Mesendoderm (in vitro differentiated cells): ENCODE measurements around the gene STXBP5L.

Source experiments
- DNase-seq: peaks from one replicate; pipeline ENCODE4 v3.0.0; 2013
- H2AK5ac ChIP-seq: 2 replicates; pipeline ENCODE4 v1.6.1; 2013; ENCODE audit warnings: low read length, inconsistent platforms
- H2BK120ac ChIP-seq: 2 replicates; pipeline ENCODE4 v1.6.1; 2013; ENCODE audit warnings: low read depth, mild to moderate bottlenecking, low read length, moderate library complexity, mixed read lengths
- H2BK15ac ChIP-seq: replicated peaks from 2 replicates; pipeline ENCODE4 v1.6.1; 2013; ENCODE audit warnings: low read depth, mild to moderate bottlenecking, moderate library complexity
- H2BK5ac ChIP-seq: 2 replicates; pipeline ENCODE4 v1.6.1; 2013; ENCODE audit warnings: low read length, inconsistent platforms
- H3K18ac ChIP-seq: 2 replicates; pipeline ENCODE4 v1.6.1; 2013; ENCODE audit warnings: mild to moderate bottlenecking, low read length, mixed read lengths
- H3K23ac ChIP-seq: one replicate; pipeline ENCODE4 v1.6.1; 2013; ENCODE audit warnings: low read length
- H3K27ac ChIP-seq: 2 replicates; pipeline ENCODE4 v1.5.1; 2013; ENCODE audit warnings: low read depth, mild to moderate bottlenecking, inconsistent platforms, low read length, moderate library complexity
- H3K27me3 ChIP-seq: 2 replicates; pipeline ENCODE4 v1.6.1; 2013; ENCODE audit warnings: low read length, control low read depth, mild to moderate bottlenecking, inconsistent platforms; ENCODE audit not compliant: insufficient read depth, poor library complexity
- H3K36me3 ChIP-seq: 2 replicates; pipeline ENCODE4 v1.6.1; 2013; ENCODE audit warnings: low read length, inconsistent platforms; ENCODE audit not compliant: control insufficient read depth, insufficient read depth
- H3K4ac ChIP-seq: one replicate; pipeline ENCODE4 v1.6.1; 2013; ENCODE audit warnings: low read depth, mild to moderate bottlenecking, low read length, moderate library complexity
- H3K4me1 ChIP-seq: 2 replicates; pipeline ENCODE4 v1.6.1; 2013; ENCODE audit warnings: low read depth, low read length, inconsistent platforms; ENCODE audit not compliant: control insufficient read depth
- H3K4me2 ChIP-seq: 2 replicates; pipeline ENCODE4 v1.6.1; 2013; ENCODE audit warnings: low read length
- H3K4me3 ChIP-seq: 2 replicates; pipeline ENCODE4 v1.5.1; 2013; ENCODE audit warnings: mild to moderate bottlenecking, low read length
- H3K56ac ChIP-seq: one replicate; pipeline ENCODE4 v1.6.1; 2013; ENCODE audit warnings: low read length
- H3K79me1 ChIP-seq: 2 replicates; pipeline ENCODE4 v1.6.1; 2013; ENCODE audit warnings: low read length, inconsistent platforms
- H3K79me2 ChIP-seq: 2 replicates; pipeline ENCODE4 v1.6.1; 2013; ENCODE audit warnings: mild to moderate bottlenecking, low read length; ENCODE audit not compliant: control insufficient read depth, insufficient read depth
- H3K9ac ChIP-seq: 2 replicates; pipeline ENCODE4 v1.6.1; 2013; ENCODE audit warnings: low read length, inconsistent platforms
- H4K5ac ChIP-seq: one replicate; pipeline ENCODE4 v1.6.1; 2013; ENCODE audit warnings: low read length
- H4K8ac ChIP-seq: one replicate; pipeline ENCODE4 v1.6.1; 2013; ENCODE audit warnings: low read depth, mild to moderate bottlenecking, control low read depth, low read length, moderate library complexity
- WGBS: extraction: QIAGEN DNeasy Blood & Tissue Kit; methylation state at CpG from one replicate; pipeline ENCODE4 v1.1.7; 2013; ENCODE audit warnings: low lambda C conversion rate, missing lambda C conversion rate; ENCODE audit not compliant: insufficient coverage; ENCODE audit errors: extremely low coverage; 5-methylcytosine and 5-hydroxymethylcytosine counted together

STXBP5L gene

DNA sequence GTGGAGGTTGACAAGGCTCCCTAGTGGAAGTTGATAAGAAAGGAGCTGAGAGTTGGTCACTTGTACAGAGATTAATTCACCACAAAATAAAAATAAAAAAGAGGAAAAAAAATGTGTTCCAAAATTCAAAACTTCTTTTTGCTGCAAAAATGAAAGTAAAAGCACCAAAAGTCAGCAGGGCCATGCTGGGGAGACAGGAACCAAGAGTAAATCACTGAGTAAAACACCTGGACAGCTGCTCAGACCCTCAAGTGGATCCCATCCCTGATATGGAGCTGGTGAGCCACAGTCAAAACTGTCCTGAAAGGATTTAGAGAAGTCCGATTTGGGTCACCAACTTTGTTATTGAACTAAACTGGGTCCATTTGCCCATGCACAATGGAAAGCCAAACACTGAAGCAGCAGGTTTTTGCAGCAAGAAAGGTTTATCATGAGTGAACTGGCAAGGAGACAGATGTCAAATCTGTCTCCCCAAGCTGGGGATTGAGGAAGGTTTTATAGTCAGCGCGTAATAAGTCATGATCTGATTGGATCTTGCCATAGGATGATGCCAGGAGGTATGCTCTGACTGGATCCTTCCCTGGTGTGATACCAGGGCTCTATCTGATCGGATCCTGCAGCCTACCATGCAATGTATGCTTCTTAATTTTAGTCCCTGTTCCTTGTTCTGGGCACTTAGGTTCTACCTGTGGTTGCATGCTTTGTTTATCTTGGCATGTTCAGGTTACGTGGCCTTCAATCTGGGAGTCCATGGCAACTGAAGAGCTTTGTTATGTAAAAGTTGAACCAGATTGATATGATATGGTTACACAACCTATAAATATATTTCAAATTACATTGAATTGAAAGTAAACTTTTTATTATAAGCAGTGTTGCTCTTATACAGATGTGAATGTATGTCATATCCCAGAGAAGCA lies 324.6 kb downstream of the STXBP5L start:
- Histone ChIP-seq H3K56ac (no peak overlapping the region), H2BK120ac (no peak overlapping the region), H3K79me2 (no peaks in the 10 kb centered on the region), H3K36me3 (no peaks in the 10 kb centered on the region), H3K27me3 (no peaks in the 10 kb centered on the region), H3K79me1 (no peaks in the 10 kb centered on the region), H3K4me3 (no peak overlapping the region), H3K4ac (no peak overlapping the region), H3K9ac (no peak overlapping the region), H4K8ac (no peak overlapping the region), H3K4me1 (no peaks in the 10 kb centered on the region), H2AK5ac (no peak overlapping the region), H3K18ac (no peak overlapping the region), H3K4me2 (no peak overlapping the region), H4K5ac (no peak overlapping the region), H3K27ac (no peak overlapping the region), H2BK5ac (no peak overlapping the region), H3K23ac (no peak overlapping the region), H2BK15ac (no peak overlapping the region)
- no CpG with 5 or more reads among the region's 5 CpGs for WGBS
- DNase-seq: no peak

GRCh38 chr3:121243208-121243607 lies 335.2 kb downstream of the STXBP5L start:
- H3K27me3 ChIP-seq: no peaks in the 10 kb centered on the region
- no peak overlapping the region for H3K4me3 ChIP-seq
- H2AK5ac ChIP-seq: no peak overlapping the region
- H2BK120ac ChIP-seq: no peak overlapping the region
- H4K5ac ChIP-seq: no peak overlapping the region
- H3K9ac ChIP-seq: no peak overlapping the region
- no peak overlapping the region for H3K27ac ChIP-seq
- H3K79me1 ChIP-seq: no peaks in the 10 kb centered on the region
- WGBS: no CpG with 5 or more reads among the region's 1 CpG
- H2BK15ac ChIP-seq: no peak overlapping the region
- no peaks in the 10 kb centered on the region for H3K4me1 ChIP-seq
- no peak overlapping the region for H2BK5ac ChIP-seq
- DNase-seq: no peak
- H3K56ac ChIP-seq: no peak overlapping the region
- no peak overlapping the region for H3K23ac ChIP-seq
- no peak overlapping the region for H3K4ac ChIP-seq
- no peak overlapping the region for H4K8ac ChIP-seq
- H3K18ac ChIP-seq: no peak overlapping the region
- no peak overlapping the region for H3K4me2 ChIP-seq
- no peaks in the 10 kb centered on the region for H3K79me2 ChIP-seq
- H3K36me3 ChIP-seq: no peaks in the 10 kb centered on the region

GRCh38 chr3:121252676-121253075 lies 344.7 kb downstream of the STXBP5L start:
- Histone ChIP-seq H2BK15ac (no peak overlapping the region), H2BK5ac (no peak overlapping the region), H3K79me1 (no peaks in the 10 kb centered on the region), H3K4me3 (no peak overlapping the region), H3K4ac (no peak overlapping the region), H3K56ac (no peak overlapping the region), H2AK5ac (no peak overlapping the region), H4K5ac (no peak overlapping the region), H3K36me3 (no peaks in the 10 kb centered on the region), H3K4me2 (no peak overlapping the region), H2BK120ac (no peak overlapping the region), H4K8ac (no peak overlapping the region), H3K79me2 (no peaks in the 10 kb centered on the region), H3K23ac (no peak overlapping the region), H3K27me3 (no peaks in the 10 kb centered on the region), H3K18ac (no peak overlapping the region), H3K4me1 (no peaks in the 10 kb centered on the region), H3K9ac (no peak overlapping the region), H3K27ac (no peak overlapping the region)
- no CpG with 5 or more reads among the region's 2 CpGs for WGBS
- DNase-seq: no peak

GRCh38 chr3:121269389-121269788 lies 361.4 kb downstream of the STXBP5L start:
- H4K8ac ChIP-seq: no peak overlapping the region

DNA sequence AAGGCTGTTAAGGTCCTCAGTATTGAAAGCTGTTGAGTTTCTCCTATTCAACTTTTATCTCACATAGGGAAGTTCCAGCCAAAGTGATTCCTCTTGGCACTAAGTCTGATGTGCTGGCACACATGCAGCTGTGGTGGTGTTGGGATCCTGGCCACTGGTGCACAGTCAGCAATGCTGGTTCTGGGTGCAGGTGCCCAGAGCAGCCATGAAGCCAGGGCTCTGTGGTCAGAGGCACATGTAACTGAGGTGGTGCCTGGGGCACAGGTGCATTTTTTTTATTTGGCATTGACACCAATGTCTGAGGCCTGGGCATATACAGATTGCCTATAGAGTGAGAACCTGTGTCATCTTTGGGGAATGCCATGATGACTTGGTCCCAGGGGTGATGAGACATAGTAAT lies 366.4 kb downstream of the STXBP5L start:
- Histone ChIP-seq H2BK120ac (no peak overlapping the region), H4K8ac (no peak overlapping the region), H3K4ac (no peak overlapping the region), H2BK15ac (no peak overlapping the region), H3K79me1 (no peaks in the 10 kb centered on the region), H3K9ac (no peak overlapping the region), H2BK5ac (no peak overlapping the region), H3K56ac (no peak overlapping the region), H3K4me2 (no peak overlapping the region), H3K4me1 (no peaks in the 10 kb centered on the region), H3K4me3 (no peak overlapping the region), H3K18ac (no peak overlapping the region), H3K27ac (no peak overlapping the region), H4K5ac (no peak overlapping the region), H2AK5ac (no peak overlapping the region), H3K79me2 (no peaks in the 10 kb centered on the region), H3K23ac (no peak overlapping the region), H3K36me3 (no peaks in the 10 kb centered on the region), H3K27me3 (no peaks in the 10 kb centered on the region)
- no peak for DNase-seq

More at GRCh38 chr3:121269389-121269788, 361.4 kb downstream of the STXBP5L start:
- no peak for DNase-seq
- Histone ChIP-seq H3K4me3 (no peak overlapping the region), H2BK120ac (no peak overlapping the region), H2BK15ac (no peak overlapping the region), H2AK5ac (no peak overlapping the region), H3K56ac (no peak overlapping the region), H3K4ac (no peak overlapping the region), H3K27me3 (no peaks in the 10 kb centered on the region), H3K4me2 (no peak overlapping the region), H3K27ac (no peak overlapping the region), H3K4me1 (no peaks in the 10 kb centered on the region), H3K79me2 (no peaks in the 10 kb centered on the region), H2BK5ac (no peak overlapping the region), H3K36me3 (no peaks in the 10 kb centered on the region), H3K79me1 (no peaks in the 10 kb centered on the region), H4K5ac (no peak overlapping the region), H3K23ac (no peak overlapping the region), H3K9ac (no peak overlapping the region), H3K18ac (no peak overlapping the region)
- no CpG with 5 or more reads among the region's 1 CpG for WGBS

DNA sequence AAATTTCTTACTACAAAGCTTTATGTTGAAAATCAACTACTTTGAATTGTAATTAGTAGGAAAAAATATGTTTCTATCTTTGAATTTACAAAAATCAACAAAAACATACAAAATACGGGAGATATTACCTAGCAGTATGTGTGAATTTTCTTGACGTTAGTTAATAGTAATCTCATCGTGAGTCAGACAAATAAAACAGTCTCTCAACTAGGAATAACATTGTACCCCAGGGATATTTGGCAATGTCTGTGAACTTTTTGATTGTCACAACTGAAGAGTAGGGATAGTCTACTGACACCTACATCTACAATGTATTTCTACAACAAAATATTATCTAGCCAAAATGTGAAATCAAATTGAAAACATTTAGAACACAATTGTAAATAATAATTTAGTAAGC lies 387.4 kb downstream of the STXBP5L start:
- H3K79me2 ChIP-seq: no peaks in the 10 kb centered on the region
- DNase-seq: no peak
- no peak overlapping the region for H3K4me3 ChIP-seq
- H2BK15ac ChIP-seq: no peak overlapping the region
- H3K27ac ChIP-seq: no peak overlapping the region
- no peak overlapping the region for H3K18ac ChIP-seq
- no peak overlapping the region for H3K4ac ChIP-seq
- H3K79me1 ChIP-seq: no peaks in the 10 kb centered on the region
- no peak overlapping the region for H3K56ac ChIP-seq
- no peak overlapping the region for H2BK120ac ChIP-seq
- no CpG with 5 or more reads among the region's 3 CpGs for WGBS
- no peaks in the 10 kb centered on the region for H3K4me1 ChIP-seq
- H3K27me3 ChIP-seq: no peaks in the 10 kb centered on the region
- H2BK5ac ChIP-seq: no peak overlapping the region
- H3K23ac ChIP-seq: no peak overlapping the region
- no peak overlapping the region for H3K4me2 ChIP-seq
- H3K36me3 ChIP-seq: no peaks in the 10 kb centered on the region
- no peak overlapping the region for H4K5ac ChIP-seq
- no peak overlapping the region for H3K9ac ChIP-seq
- H2AK5ac ChIP-seq: no peak overlapping the region
- no peak overlapping the region for H4K8ac ChIP-seq
